ENCODE results near the gene XRCC2.

DNA sequence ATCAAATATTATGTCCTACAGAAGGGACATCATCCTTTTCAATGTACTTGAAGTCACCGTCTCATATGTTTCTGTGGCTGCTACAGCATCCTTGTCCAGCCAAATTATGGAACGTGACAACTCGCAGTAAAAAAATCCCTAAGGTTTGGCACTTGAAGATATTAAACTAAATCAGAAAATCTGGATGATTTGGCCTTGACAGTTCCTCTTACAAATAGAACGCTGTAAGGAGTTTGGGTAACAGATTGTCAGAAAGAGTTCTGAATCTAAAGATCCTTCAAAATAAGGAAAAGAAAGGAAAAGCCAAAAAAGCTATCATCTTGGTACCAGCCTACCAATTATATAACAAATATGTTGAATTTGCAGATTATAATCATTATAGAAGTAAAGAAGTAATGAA is 21.0 kb downstream of the XRCC2 start:
- TF ChIP-seq, protein P1, sequence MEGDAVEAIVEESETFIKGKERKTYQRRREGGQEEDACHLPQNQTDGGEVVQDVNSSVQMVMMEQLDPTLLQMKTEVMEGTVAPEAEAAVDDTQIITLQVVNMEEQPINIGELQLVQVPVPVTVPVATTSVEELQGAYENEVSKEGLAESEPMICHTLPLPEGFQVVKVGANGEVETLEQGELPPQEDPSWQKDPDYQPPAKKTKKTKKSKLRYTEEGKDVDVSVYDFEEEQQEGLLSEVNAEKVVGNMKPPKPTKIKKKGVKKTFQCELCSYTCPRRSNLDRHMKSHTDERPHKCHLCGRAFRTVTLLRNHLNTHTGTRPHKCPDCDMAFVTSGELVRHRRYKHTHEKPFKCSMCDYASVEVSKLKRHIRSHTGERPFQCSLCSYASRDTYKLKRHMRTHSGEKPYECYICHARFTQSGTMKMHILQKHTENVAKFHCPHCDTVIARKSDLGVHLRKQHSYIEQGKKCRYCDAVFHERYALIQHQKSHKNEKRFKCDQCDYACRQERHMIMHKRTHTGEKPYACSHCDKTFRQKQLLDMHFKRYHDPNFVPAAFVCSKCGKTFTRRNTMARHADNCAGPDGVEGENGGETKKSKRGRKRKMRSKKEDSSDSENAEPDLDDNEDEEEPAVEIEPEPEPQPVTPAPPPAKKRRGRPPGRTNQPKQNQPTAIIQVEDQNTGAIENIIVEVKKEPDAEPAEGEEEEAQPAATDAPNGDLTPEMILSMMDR (IDR thresholded peaks at IDR 0.05): no peak
- TF ChIP-seq NFIC (IDR thresholded peaks at IDR 0.05; ENCODE audit: borderline replicate concordance) (no peak), EZH2phosphoT487 (IDR thresholded peaks at IDR 0.05; ENCODE audit: borderline replicate concordance, low read depth) (no peak), POLR2AphosphoS5 (IDR thresholded peaks at IDR 0.05; ENCODE audit: low read depth, low read length) (no peak)

Measured in SK-N-SH (cell line).